NB4 (cell line): ENCODE data around the gene RDH5.

ENCODE experiments used
- DNase-seq: peaks from one replicate; pipeline ENCODE4 v3.0.0; 2010; ENCODE audit warnings: low read depth
- H3K4me3 ChIP-seq: one replicate; pipeline ENCODE4 v1.5.1; 2011; ENCODE audit warnings: mild to moderate bottlenecking, low read depth, low read length, moderate library complexity
- CTCF ChIP-seq: IDR thresholded peaks from one replicate; pipeline ENCODE4 v1.5.1; 2012; ENCODE audit warnings: low read depth, low read length
- MAX ChIP-seq: IDR thresholded peaks from 2 replicates; pipeline ENCODE4 v1.6.1; 2011; ENCODE audit warnings: low read depth, low read length
- MYC ChIP-seq: IDR thresholded peaks from 2 replicates; pipeline ENCODE4 v1.6.1; 2011; ENCODE audit warnings: low read depth, low read length
- POLR2A ChIP-seq: IDR thresholded peaks from 2 replicates; pipeline ENCODE4 v1.6.1; 2011; ENCODE audit warnings: mild to moderate bottlenecking; ENCODE audit not compliant: insufficient read length; ENCODE audit errors: extremely low read depth

The RDH5 gene

GRCh38 chr12:55712700-55713415 lies 7.3 kb upstream of the RDH5 start:
- no peak for DNase-seq
- TF ChIP-seq POLR2A = no peak
- TF ChIP-seq MAX = no peak
- TF ChIP-seq CTCF = no peak
- no peak for TF ChIP-seq MYC
- no peak overlapping the region for H3K4me3 ChIP-seq

- H3K4me3 ChIP-seq = no peak overlapping the region
- no peak for TF ChIP-seq CTCF
- TF ChIP-seq MYC = no peak
- TF ChIP-seq POLR2A = no peak
- no peak for DNase-seq
Observed at GRCh38 chr12:55713721-55714120, 6.5 kb upstream of the RDH5 start.

GRCh38 chr12:55715169-55715764 lies 4.9 kb upstream of the RDH5 start:
- no peak for DNase-seq
- TF ChIP-seq MAX = no peak
- no peak for TF ChIP-seq MYC
- no peak for TF ChIP-seq POLR2A
- TF ChIP-seq CTCF = no peak
- peak overlapping the region; percentile 77 for H3K4me3 ChIP-seq

GRCh38 chr12:55715833-55716581 lies 4.2 kb upstream of the RDH5 start, which contains the start of gene BLOC1S1:
Gene BLOC1S1 (plus strand): TSS chr12:55716046. CDS start chr12:55716052, 6 bp downstream.
- TF ChIP-seq CTCF (no peak), MYC (peak; percentile 84), MAX (peak; percentile 97), POLR2A (peak; percentile 22)
- DNase-seq = peak; percentile 95
- peak within 1 kb of the TSS; percentile 77 for H3K4me3 ChIP-seq

- TF ChIP-seq MAX = no peak
- no peak for TF ChIP-seq MYC
- TF ChIP-seq CTCF = no peak
- TF ChIP-seq POLR2A = no peak
- no peak for DNase-seq
- H3K4me3 ChIP-seq = peak overlapping the region; percentile 77
Observed at GRCh38 chr12:55716582-55716957, 3.6 kb upstream of the RDH5 start.
